Left ventricle myocardium inferior (tissue), 1 donor: ENCODE data around the gene SEMA3D. TPM values are rescaled to one million over a fixed set of nuclear protein-coding genes. Genes with fewer than 3 reads are reported as not detected.

Experiments
- DNase-seq: peaks from one replicate; pipeline ENCODE4 v3.0.0-alpha.2; 2020
- H3K27ac ChIP-seq: fragments of 200-600 bp; replicated peaks from 2 replicates; pipeline ENCODE4 v1.8.0; 2021
- H3K27me3 ChIP-seq: fragments of 200-600 bp; 2 replicates; pipeline ENCODE4 v1.8.0; 2021; ENCODE audit warnings: low read depth
- H3K36me3 ChIP-seq: fragments of 200-600 bp; 2 replicates; pipeline ENCODE4 v1.8.0; 2021
- H3K4me1 ChIP-seq: fragments of 200-600 bp; 2 replicates; pipeline ENCODE4 v1.8.0; 2021
- H3K4me3 ChIP-seq: fragments of 200-600 bp; 2 replicates; pipeline ENCODE4 v1.8.0; 2021; ENCODE audit warnings: mild to moderate bottlenecking, moderate library complexity
- H3K9me3 ChIP-seq: fragments of 200-600 bp; replicated peaks from 2 replicates; pipeline ENCODE4 v1.8.0; 2021
- CTCF ChIP-seq: fragments of 200-600 bp; IDR thresholded peaks from 2 replicates; pipeline ENCODE4 v1.8.0; 2021; ENCODE audit warnings: antibody characterized with exemption, mild to moderate bottlenecking, borderline replicate concordance
- intact Hi-C: fragments of 100-400 bp; cut with micrococcal nuclease; formaldehyde crosslinking; loops from one replicate; pipeline ENCODE4 v1.11.0; 2022
- total RNA-seq: library from RNA; stranded (reverse); fragmentation: NEBNext Ultra II Directional; extraction: Animal tissue kit (Norgen Biotek cat#: 25700); gene quantifications from one replicate; pipeline ENCODE4 v1.2.1, GENCODE V29; 2021
- donor health status: DM: no; HTN: yes; CAD: no; lungs with severe emphysema.

The SEMA3D gene
- total RNA-seq, 1 donor from 2014 or later = 1.8 TPM

- H3K27ac ChIP-seq = peak overlapping the region; percentile 69
- peaks cover 27% of the 10 kb centered on the region for H3K4me1 ChIP-seq
- H3K27me3 ChIP-seq = peaks cover 63% of the 10 kb centered on the region
- TF ChIP-seq CTCF = peak; percentile 7
- intact Hi-C loops = loop anchor here (5.0 kb wide), 1 partner anchor 143 kb away; no protein-coding TSS in a partner anchor
- no peaks in the 10 kb centered on the region for H3K36me3 ChIP-seq
- no peaks in the 10 kb centered on the region for H3K9me3 ChIP-seq
- peak overlapping the region; percentile 68 for H3K4me3 ChIP-seq
- peak; percentile 43 for DNase-seq
These were observed 1.3 kb downstream of the SEMA3D start for GRCh38 chr7:85185424-85186082.

GRCh38 chr7:85184599-85185423 is 2.0 kb downstream of the SEMA3D start:
- no peak for DNase-seq
- Histone ChIP-seq H3K4me1 (peaks cover 27% of the 10 kb centered on the region), H3K27ac (peak overlapping the region; percentile 69), H3K9me3 (no peaks in the 10 kb centered on the region), H3K36me3 (no peaks in the 10 kb centered on the region), H3K4me3 (peak overlapping the region; percentile 68), H3K27me3 (peaks cover 59% of the 10 kb centered on the region)
- no peak for TF ChIP-seq CTCF
- intact Hi-C loops = loop anchor here (5.0 kb wide), 1 partner anchor 143 kb away; no protein-coding TSS in a partner anchor

GRCh38 chr7:85183296-85183695 is 3.6 kb downstream of the SEMA3D start:
- TF ChIP-seq CTCF = no peak
- H3K36me3 ChIP-seq = no peaks in the 10 kb centered on the region

GRCh38 chr7:85178531-85179298 is 8.1 kb downstream of the SEMA3D start:
- no peak overlapping the region for H3K4me3 ChIP-seq
- intact Hi-C loops = no loop called here
- TF ChIP-seq CTCF = no peak
- no peak for DNase-seq
- H3K27ac ChIP-seq = no peak overlapping the region
- no peaks in the 10 kb centered on the region for H3K4me1 ChIP-seq
- H3K36me3 ChIP-seq = no peaks in the 10 kb centered on the region
- H3K9me3 ChIP-seq = peaks cover 15% of the 10 kb centered on the region
- H3K27me3 ChIP-seq = no peaks in the 10 kb centered on the region

More at GRCh38 chr7:85183296-85183695, 3.6 kb downstream of the SEMA3D start:
- Histone ChIP-seq H3K9me3 (peaks cover 14% of the 10 kb centered on the region), H3K4me3 (no peak overlapping the region), H3K27me3 (peaks cover 44% of the 10 kb centered on the region), H3K27ac (no peak overlapping the region), H3K4me1 (peaks cover 27% of the 10 kb centered on the region)
- intact Hi-C loops = no loop called here
- no peak for DNase-seq

GRCh38 chr7:85177316-85177715 is 9.5 kb downstream of the SEMA3D start:
- H3K27me3 ChIP-seq = no peaks in the 10 kb centered on the region
- peaks cover 15% of the 10 kb centered on the region for H3K9me3 ChIP-seq
- intact Hi-C loops = no loop called here
- no peak overlapping the region for H3K27ac ChIP-seq
- TF ChIP-seq CTCF = no peak
- H3K4me3 ChIP-seq = no peak overlapping the region
- H3K4me1 ChIP-seq = peaks cover 4% of the 10 kb centered on the region
- H3K36me3 ChIP-seq = no peaks in the 10 kb centered on the region
- DNase-seq = no peak
